SK-N-SH treated with all-trans-retinoic acid at 6 μM for 48 hours (cell line): ENCODE measurements around the gene ALMS1.

ENCODE experiments used
- ATAC-seq: fragments of 200-7000 bp; cut with Tn5 transposase; 3 replicates; pipeline ENCODE4 v1.9.1; 2020; ENCODE audit warnings: mild to moderate bottlenecking, moderate library complexity
- ARNTL ChIP-seq: fragments of 450-650 bp; formaldehyde crosslinking; IDR thresholded peaks from 2 replicates; pipeline ENCODE4 v1.5.0; 2020; ENCODE audit warnings: low read depth, mild to moderate bottlenecking, moderate library complexity, borderline replicate concordance
- BACH2 ChIP-seq: fragments of 250-450 bp; sonication (Bioruptor Pico); IDR thresholded peaks from 2 replicates; pipeline ENCODE4 v1.9.0; 2021; ENCODE audit warnings: mild to moderate bottlenecking, borderline replicate concordance
- CREB5 ChIP-seq: fragments of 250-450 bp; sonication (Bioruptor Pico); IDR thresholded peaks from 2 replicates; pipeline ENCODE4 v1.5.1; 2020; ENCODE audit warnings: low read depth, mild to moderate bottlenecking, moderate library complexity
- CSDC2 ChIP-seq: fragments of 250-450 bp; sonication (Bioruptor Pico); IDR thresholded peaks from 2 replicates; pipeline ENCODE4 v1.5.0; 2020; ENCODE audit warnings: mild to moderate bottlenecking, moderate library complexity
- ESRRG ChIP-seq: fragments of 250-450 bp; sonication (Bioruptor Pico); IDR thresholded peaks from 2 replicates; pipeline ENCODE4 v1.6.1; 2021; ENCODE audit warnings: mild to moderate bottlenecking
- GLIS3 ChIP-seq: fragments of 250-450 bp; sonication (Bioruptor Pico); IDR thresholded peaks from 2 replicates; pipeline ENCODE4 v1.5.0; 2020; ENCODE audit warnings: mild to moderate bottlenecking, moderate library complexity
- ISL1 ChIP-seq: fragments of 250-450 bp; sonication (Bioruptor Pico); IDR thresholded peaks from 2 replicates; pipeline ENCODE4 v2.1.2; 2022; ENCODE audit warnings: mild to moderate bottlenecking, moderate library complexity
- OSR1 ChIP-seq: fragments of 250-450 bp; sonication (Bioruptor Pico); IDR thresholded peaks from 2 replicates; pipeline ENCODE4 v1.8.0; 2022; ENCODE audit warnings: moderate library complexity, mild to moderate bottlenecking, inconsistent platforms
- PATZ1 ChIP-seq: fragments of 250-450 bp; sonication (Bioruptor Pico); IDR thresholded peaks from 2 replicates; pipeline ENCODE4 v1.8.0; 2020; ENCODE audit warnings: mild to moderate bottlenecking, moderate library complexity, borderline replicate concordance
- POU6F1 ChIP-seq: fragments of 250-450 bp; sonication (Bioruptor Pico); IDR thresholded peaks from 2 replicates; pipeline ENCODE4 v1.8.0; 2021; ENCODE audit warnings: low read depth, mild to moderate bottlenecking, moderate library complexity, borderline replicate concordance
- PPARA ChIP-seq: fragments of 250-450 bp; sonication (Bioruptor Pico); IDR thresholded peaks from 2 replicates; pipeline ENCODE4 v1.5.0; 2020; ENCODE audit warnings: mild to moderate bottlenecking, borderline replicate concordance
- RARB ChIP-seq: fragments of 250-450 bp; sonication (Bioruptor Pico); IDR thresholded peaks from 2 replicates; pipeline ENCODE4 v1.8.0; 2021; ENCODE audit warnings: mild to moderate bottlenecking, moderate library complexity
- SNAI2 ChIP-seq: fragments of 250-450 bp; sonication (Bioruptor Pico); IDR thresholded peaks from 2 replicates; pipeline ENCODE4 v1.5.0; 2020; ENCODE audit warnings: mild to moderate bottlenecking, moderate library complexity
- TCF4 ChIP-seq: fragments of 250-450 bp; sonication (Bioruptor Pico); IDR thresholded peaks from 2 replicates; pipeline ENCODE4 v1.8.0; 2021; ENCODE audit warnings: mild to moderate bottlenecking, moderate library complexity, borderline replicate concordance
- TOX ChIP-seq: fragments of 250-450 bp; sonication (Bioruptor Pico); IDR thresholded peaks from 2 replicates; pipeline ENCODE4 v1.8.0; 2021; ENCODE audit warnings: mild to moderate bottlenecking, moderate library complexity, borderline replicate concordance
- TSHZ2 ChIP-seq: fragments of 250-450 bp; sonication (Bioruptor Pico); IDR thresholded peaks from 2 replicates; pipeline ENCODE4 v1.5.0; 2020; ENCODE audit warnings: mild to moderate bottlenecking, moderate library complexity
- ZC3H10 ChIP-seq: fragments of 250-450 bp; sonication (Bioruptor Pico); IDR thresholded peaks from 2 replicates; pipeline ENCODE4 v1.5.1; 2021; ENCODE audit warnings: mild to moderate bottlenecking, moderate library complexity
- ZFP3 ChIP-seq: fragments of 250-450 bp; sonication (Bioruptor Pico); IDR thresholded peaks from 2 replicates; pipeline ENCODE4 v1.5.0; 2020; ENCODE audit warnings: mild to moderate bottlenecking, moderate library complexity
- ZFP30 ChIP-seq: fragments of 450-650 bp; formaldehyde crosslinking; IDR thresholded peaks from 2 replicates; pipeline ENCODE4 v1.5.0; 2022; ENCODE audit warnings: mild to moderate bottlenecking, moderate library complexity
- ZNF565 ChIP-seq: fragments of 450-650 bp; formaldehyde crosslinking; conservative IDR thresholded peaks from 2 replicates; pipeline ENCODE4 v1.5.0; 2020; ENCODE audit warnings: low read depth, mild to moderate bottlenecking, moderate library complexity
- ZNF70 ChIP-seq: fragments of 450-650 bp; formaldehyde crosslinking; IDR thresholded peaks from 2 replicates; pipeline ENCODE4 v1.5.0; 2020; ENCODE audit warnings: mild to moderate bottlenecking, moderate library complexity
- ZNF8 ChIP-seq: fragments of 450-650 bp; formaldehyde crosslinking; IDR thresholded peaks from 2 replicates; pipeline ENCODE4 v1.5.0; 2020; ENCODE audit warnings: mild to moderate bottlenecking, moderate library complexity

ALMS1 gene

GRCh38 chr2:73651591-73652230 lies 266.1 kb downstream of the ALMS1 start (continued):
- TF ChIP-seq POU6F1 (CRISPR knock-in tag) (no peak), ISL1 (CRISPR knock-in tag) (no peak), CREB5 (CRISPR knock-in tag) (no peak), BACH2 (CRISPR knock-in tag) (no peak), ZNF8 (CRISPR knock-in tag) (no peak)
- TF ChIP-seq, all 23 proteins: peak for 0

GRCh38 chr2:73652348-73652747 lies 266.7 kb downstream of the ALMS1 start:
- TF ChIP-seq ESRRG (CRISPR knock-in tag) (no peak), ZNF565 (CRISPR knock-in tag) (no peak), ZFP3 (CRISPR knock-in tag) (no peak), ISL1 (CRISPR knock-in tag) (no peak), ZNF70 (CRISPR knock-in tag) (no peak), BACH2 (CRISPR knock-in tag) (no peak), OSR1 (no peak), ARNTL (CRISPR knock-in tag) (no peak), ZNF8 (CRISPR knock-in tag) (no peak), PPARA (no peak), ZC3H10 (CRISPR knock-in tag) (no peak), ZFP30 (CRISPR knock-in tag) (no peak), CSDC2 (CRISPR knock-in tag) (no peak), TOX (CRISPR knock-in tag) (no peak), GLIS3 (CRISPR knock-in tag) (no peak), SNAI2 (CRISPR knock-in tag) (no peak), TCF4 (no peak), TSHZ2 (no peak)
- no peak for ATAC-seq

- TF ChIP-seq ISL1 (CRISPR knock-in tag) (no peak), ARNTL (CRISPR knock-in tag) (no peak), ZNF70 (CRISPR knock-in tag) (no peak), PATZ1 (CRISPR knock-in tag) (no peak), CREB5 (CRISPR knock-in tag) (no peak), TOX (CRISPR knock-in tag) (no peak), RARB (CRISPR knock-in tag) (no peak)
- ATAC-seq: no peak
Measured at GRCh38 chr2:73654175-73654574, 268.5 kb downstream of the ALMS1 start.
